GM18507 (cell line): Measurements from ENCODE around the gene CER1.
"Not testable (repeated sequence)": the region's sequence is repeated elsewhere in the genome, so short reads cannot be mapped to it uniquely, and the experiment has no call there.

ENCODE experiments used
- DNase-seq: peaks from one replicate; pipeline ENCODE4 v3.0.0; 2011; ENCODE audit warnings: low read depth; ENCODE audit not compliant: insufficient read length; ENCODE audit errors: extremely low spot score
- FAIRE-seq: peaks from 2 replicates; lab custom pipeline; 2011; peaks lifted over from hg19 to GRCh38; lab: Jason Lieb, UNC

The CER1 gene

DNA sequence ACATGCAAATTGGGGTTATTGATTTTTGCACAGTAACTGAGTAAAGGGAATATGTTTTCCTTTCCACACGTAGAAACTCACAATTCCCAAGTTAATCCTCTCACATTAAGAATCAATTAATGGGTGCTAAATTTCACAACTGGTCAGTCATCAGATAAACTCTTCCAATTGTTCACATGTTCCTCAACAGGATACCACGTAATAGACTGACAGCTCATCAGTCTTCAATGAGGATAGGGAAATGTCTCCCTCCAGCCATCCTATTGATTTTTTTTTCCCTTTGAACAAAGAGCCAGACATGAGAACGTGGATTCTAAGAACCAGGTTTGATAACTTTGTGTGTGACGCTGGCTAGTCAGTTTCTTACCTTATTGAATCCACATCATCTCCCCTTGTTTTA, 768 bp upstream of the CER1 start:
- FAIRE-seq = no peak
- DNase-seq = no peak

DNA sequence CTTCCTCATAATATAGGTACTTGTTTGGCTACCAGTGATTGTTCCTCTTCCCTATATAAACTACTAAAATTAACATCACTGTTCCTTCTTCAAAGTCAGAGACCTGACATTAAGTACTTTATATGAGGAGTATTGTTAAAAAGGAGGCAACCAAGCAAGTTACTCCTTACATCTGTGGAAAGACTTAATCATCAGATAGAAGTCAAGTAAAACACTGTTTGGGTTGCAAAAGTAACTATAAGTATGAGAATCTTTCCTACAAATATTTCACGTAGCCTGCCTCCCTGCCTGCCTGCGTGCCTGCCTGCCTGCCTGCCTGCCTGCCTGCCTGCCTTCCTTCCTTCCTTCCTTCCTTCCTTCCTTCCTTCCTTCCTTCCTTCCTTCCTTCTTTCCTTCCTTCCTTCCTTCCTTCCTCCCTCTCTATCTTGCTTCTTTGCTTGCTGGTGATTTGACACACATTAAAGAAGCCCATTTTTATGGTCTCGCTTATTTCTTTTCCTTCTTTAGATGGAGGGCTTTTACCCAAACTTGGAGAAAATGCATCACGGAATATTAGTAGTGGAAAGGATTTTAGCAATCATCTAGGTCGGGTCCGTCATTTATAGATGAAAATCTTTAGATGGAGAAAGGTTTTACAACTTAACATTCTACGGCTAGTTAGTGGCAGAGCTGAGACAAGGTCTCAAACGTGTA, 3.2 kb downstream of the CER1 start:
- FAIRE-seq = no peak
- DNase-seq = no peak

DNA sequence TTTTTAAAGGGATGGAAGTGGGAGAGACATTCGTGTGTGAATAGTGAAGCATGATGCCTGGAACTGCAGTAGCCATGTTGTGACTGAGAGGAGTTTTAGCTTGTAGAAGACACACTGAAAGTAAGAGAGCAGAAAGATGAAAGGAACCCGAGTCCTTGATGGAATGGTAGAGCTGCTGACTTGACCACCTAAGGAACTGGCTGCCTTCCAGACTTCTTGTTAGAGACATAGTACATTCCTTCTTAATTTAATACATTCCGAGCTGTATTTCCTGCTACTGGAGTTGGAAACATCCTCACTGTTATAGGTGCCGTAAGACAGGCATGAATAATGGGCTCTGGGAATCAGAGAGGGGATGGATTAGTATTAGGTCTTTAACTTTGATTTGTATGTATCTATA, 7.4 kb downstream of the CER1 start:
- DNase-seq (no peak), FAIRE-seq (no peak)

DNA sequence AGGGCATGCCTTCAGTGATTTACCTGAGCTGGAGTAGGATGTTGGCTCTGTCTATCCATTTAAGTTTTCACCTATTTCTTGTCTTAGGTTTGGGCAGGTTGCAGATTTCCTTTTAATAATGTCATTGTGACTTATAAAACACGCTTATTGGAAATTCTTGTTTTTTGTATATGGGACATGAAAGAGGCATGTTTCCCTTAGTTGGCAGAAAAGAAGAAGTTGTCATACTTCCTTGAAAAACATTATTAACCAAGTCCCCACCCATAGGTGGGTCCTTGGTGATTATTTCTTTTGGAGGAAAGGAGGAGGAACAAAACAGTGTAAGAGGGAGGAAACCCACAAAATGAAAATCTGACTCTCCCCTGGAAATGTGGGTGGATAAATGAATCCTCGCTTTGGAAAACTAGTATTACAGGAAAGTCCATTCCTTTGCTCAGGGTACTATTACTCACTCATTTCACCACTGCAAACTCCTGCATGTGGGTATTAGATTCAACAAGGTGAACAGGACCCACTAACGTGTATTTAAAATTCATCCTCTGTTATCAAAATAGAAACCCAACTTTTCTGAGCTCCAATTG, 9.3 kb downstream of the CER1 start:
- no peak for DNase-seq

DNA sequence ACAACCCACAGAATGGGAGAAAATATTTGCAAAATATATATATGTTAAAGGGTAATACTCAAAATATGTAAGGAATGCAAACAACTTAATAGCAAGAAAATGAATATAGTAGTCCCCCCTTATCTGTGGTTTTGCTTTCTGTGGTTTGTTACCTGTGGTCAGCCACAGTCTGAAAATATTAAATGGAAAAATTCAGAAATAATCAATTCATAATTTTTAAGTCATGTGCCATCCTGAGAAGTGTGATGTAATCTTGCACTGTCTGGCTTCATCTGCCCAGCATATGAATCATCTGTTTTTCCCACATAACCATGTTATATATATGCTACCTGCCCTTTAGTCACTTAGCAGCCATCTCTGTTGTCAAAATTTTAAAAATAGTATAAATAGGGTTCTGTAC, 11.7 kb downstream of the CER1 start:
- FAIRE-seq (no peak), DNase-seq (no peak)

More for the DNA sequence above, 9.3 kb downstream of the CER1 start:
- no peak for FAIRE-seq

DNA sequence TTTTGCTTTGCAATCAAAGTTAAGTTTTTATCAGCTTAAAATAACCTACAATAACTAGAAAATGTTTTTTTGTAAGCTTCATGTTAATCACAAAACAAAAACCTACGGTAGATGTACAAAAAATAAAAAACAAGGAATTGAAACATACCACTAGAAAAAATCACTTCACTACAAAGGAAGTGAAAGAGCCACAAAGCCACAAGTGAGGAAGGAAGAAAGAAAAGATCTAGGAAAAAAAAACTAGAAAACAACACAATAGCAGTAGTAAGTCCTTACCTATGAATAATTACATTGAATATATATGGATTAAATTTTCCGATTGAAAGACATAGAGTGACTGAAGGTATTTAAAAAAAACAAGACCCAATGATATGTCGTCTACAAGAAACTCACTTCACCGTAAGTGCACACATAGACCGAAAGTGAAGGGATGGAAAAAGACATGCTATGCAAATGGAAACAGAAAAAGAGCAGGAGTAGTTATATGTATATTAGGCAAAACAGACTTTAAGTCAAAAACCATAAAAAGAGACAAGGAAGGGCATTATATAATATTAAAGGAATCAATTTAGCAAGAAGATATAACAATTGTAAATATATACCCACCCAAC, 15.9 kb downstream of the CER1 start:
- FAIRE-seq (peak; percentile 80), DNase-seq (no peak)

DNA sequence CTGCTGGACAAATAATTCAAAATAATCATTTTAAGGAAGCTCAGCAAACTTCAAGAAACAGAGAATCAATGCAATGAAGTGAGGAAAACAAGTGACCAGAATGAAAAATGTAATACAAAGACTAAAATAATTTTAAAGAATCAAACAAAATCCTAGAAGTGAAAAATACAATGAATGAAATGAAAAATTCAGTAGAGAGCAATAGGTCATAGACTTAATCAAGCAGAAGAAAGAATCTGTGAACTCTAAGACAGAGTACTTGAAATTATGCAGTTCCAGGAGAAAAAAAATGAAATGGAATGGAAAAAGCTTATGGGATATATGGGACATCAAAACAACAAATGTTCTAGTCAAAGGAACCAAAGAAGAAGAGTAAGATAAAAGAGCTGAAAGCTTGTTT, 17.5 kb downstream of the CER1 start:
- no peak for FAIRE-seq

DNA sequence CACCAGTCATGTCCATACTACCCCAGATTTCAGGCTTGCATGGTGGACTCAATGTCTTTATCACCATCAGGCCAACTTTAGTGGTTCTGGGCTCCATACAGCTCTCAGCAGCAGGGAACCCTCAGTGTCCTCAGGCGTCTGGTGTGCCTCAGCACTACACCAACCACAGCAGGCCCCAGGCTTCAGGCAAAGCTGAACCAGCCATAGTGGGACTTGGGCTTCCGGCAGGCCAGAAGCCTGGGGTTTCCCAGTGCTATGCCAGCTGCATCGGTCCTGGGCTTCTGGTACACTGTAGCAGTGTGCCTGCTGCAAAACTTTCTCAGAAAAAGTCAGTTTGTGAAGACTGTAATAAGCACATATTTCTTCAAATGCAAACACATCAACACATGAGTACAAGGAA, 18.3 kb downstream of the CER1 start:
- FAIRE-seq (no peak), DNase-seq (no peak)

More for the DNA sequence above, 17.5 kb downstream of the CER1 start:
- no peak for DNase-seq

DNA sequence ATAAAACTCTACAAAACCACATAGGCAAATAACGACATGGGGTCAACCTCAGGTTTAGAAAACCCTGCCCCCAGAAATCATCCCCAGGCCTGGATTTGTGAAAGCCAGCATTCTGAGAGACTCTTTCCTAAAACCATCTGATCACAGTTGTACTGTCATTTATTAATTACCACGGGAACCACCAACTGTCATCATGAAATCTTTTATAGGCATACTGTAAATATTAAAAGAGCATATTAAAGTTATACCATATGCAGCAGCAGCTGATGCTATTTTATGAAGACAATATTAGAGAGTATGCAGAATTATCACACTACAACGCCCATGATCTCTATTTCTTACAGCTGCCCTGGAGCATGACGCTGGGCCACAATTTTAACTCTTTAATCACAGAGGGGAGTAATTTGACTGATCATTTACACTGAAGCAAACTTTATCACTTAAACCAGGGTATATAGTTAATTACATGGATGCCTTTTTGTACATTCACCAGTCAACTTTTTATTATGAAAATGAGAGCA, 20.3 kb downstream of the CER1 start:
- DNase-seq (no peak), FAIRE-seq (no peak)

DNA sequence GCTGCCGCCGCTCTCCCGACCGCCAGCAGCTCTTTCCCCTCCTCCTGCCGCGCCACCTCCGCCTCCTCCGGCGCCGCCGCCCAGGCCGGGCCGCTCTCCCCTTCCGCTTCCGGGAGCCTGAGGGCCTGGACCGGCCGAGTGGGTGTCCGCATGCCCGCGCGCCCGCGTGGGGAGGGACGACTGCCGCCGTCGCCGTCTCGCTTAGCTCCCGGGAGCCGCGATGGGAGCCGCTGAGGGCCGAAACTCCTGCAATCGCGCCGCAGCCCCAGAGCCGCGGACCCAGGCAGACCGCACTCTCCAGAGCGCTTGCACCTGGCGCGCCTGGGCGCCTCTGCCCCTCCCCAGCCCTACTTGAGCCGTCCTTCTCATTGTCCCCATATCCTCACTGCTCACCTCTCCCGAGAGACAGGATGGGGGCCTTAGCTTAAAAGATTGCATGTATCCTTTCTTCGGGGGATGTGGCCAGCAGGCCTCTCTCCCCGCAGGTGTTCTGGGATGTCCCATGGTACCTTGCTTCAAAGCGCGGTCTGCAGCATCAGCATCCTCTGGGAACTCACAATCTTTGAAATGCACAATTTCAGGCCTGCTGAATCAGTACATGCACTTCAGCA, 29.2 kb downstream of the CER1 start, which contains the start of gene ZDHHC21:
ZDHHC21 (minus strand) TSS at position 182 of the 611 bp plus-strand sequence. CDS start 19,092 bp downstream, outside the sequence.
- DNase-seq (peak; percentile 58), FAIRE-seq (peak; percentile 82)

DNA sequence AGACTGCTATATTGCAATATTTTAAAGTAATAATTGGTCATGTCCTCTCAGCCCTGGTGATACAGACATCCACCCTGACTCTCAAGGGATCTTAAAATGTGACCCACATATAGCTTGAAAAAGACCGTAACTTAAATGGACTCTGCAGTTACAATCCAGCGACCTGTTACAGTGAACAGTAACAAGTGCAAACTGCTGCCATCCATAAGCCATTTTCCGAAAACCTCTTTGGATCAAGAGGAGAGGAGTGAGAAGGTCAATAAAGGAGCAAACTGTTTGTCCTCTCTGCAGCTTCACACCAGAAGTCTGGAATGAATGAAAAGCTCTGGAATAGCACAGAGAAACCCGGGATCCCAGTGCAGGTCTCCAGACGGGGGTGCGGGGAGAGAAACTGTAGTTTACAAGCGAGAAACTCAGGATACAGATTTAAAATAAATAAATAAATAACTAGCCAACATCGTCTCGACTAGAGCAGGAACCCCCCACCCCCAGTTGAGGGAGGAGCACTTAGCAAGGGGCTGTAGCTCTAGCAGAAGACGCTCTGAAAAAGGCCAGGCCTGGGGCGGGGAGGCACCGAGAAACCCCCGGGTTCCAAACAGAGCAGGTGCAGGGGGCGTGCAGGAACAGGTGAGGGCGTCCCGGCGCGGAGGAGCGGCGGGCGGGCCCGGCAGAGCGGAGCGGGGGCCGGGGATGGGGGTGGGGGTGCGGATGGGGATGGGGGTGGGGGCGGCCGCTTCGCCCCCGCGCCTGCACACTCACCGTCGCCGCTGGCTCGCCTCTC, 29.9 kb downstream of the CER1 start:
- FAIRE-seq = peak; percentile 80
- no peak for DNase-seq

DNA sequence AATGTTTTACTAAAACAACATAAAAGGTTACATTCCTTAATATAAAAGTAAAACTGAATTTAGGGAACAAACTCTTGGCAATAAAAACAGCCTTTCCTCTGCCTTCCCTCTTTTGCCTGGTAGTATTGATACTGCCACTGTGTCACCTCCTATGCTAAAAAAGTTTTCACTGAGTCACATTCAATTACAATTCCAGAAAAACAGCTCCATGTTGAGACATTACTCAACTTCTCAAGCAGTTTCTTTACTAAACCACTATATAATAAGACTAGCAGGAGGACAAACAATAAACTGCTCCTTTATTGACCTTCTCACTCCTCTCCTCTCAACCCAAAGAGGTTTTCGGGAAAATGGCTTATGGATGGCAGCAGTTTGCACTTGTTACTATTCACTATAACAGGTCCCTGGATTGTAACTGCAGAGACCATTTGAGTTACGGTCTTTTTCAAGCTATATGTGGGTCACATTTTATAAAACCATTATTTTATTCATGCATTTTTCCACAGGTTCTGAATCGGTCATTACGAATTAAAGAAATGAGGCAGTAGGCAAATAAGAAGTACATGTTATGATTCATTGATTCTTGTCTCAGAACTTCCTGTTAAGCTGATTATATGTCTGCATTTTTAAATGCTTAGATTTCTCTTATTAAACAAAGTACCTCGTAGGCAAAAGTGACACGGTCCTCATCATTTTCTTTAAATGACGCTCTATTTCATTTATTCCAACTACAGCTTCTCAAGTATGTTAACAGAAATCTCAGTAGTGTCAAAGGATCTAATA, 31.4 kb downstream of the CER1 start:
- DNase-seq (no peak), FAIRE-seq (peak; percentile 70)

DNA sequence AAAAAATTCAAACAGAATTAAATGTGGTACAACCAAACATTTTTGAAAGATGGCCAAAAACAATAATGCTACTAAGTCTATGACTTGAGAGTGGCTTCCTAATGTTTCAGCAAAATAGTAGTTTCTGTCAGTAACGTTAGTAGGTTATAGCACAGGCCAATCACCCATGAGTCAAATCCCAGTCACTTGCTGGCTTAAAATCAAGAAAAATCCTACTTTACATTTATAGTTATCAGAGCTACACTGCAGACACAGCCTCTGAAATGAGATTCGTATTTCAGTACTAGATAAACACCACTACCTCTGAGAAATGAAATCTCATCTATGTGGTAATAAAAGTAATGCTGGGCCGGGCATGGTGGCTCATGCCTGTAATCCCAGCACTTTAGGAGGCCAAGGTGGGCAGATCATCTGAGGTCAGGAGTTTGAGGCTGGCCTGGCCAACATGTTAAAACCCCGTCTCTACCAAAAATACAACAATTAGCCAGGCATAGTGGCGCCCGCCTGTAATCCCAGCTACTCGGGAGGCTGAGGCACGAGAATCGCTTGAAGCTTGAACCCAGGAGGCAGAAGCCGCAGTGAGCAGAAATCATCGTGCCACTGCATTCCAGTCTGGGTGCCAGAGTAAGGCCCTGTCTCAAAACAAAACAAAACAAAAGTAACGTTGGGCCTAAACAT, 35.4 kb downstream of the CER1 start:
- DNase-seq (no peak), FAIRE-seq (no peak)

DNA sequence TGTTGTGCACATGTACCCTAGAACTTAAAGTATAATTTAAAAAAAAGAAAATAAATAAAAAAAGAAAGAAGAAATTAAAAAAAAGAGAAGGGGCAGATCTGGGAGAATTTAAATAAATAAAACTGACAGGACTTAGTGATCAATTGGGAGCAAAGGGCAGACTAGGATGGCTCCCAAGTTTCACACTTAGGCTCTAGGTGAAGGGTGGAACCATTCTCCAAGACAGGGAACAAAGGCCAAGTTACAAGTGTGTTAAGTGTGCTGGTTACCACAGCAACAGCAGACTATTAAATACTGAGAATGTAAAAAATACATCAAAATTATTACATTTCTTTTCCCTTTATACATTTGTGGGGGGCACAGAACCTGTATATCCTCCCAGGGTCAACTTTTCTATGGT, 36.4 kb downstream of the CER1 start:
- FAIRE-seq = no peak
- DNase-seq = no peak

DNA sequence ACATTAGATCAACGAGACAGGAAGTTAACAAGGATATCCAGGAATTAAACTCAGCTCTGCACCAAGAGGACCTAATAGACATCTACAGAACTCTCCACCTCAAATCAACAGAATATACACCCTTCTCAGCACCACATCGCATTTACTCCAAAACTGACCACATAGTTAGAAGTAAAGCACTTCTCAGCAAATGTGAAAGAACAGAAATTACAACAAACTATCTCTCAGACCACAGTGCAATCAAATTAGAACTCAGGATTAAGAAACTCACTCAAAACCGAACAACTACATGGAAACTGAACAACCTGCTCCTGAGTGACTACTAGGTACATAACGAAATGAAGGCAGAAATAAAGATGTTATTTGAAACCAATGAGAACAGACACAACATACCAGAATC, 39.9 kb downstream of the CER1 start:
- not testable (repeated sequence) for FAIRE-seq

DNA sequence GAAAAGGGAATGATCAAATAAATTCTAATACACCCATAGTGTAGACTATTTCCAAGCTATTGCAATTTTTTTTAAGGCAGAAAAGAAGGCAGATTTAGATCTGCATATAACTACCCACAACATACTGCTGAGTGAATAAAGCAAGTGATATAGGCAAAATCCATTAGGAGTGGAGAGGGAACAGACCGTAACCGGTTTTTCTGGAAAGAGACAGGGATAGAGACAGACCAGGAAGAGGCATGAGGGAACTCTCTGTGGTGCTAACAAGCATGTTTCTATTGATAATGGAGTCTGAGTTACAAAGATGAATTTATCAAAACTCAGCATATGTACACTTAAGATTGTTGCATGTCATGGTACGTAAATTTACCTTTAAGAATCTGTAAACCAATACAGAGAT, 43.8 kb downstream of the CER1 start:
- FAIRE-seq = no peak
- DNase-seq = no peak

More for the DNA sequence above, 39.9 kb downstream of the CER1 start:
- not testable (repeated sequence) for DNase-seq

DNA sequence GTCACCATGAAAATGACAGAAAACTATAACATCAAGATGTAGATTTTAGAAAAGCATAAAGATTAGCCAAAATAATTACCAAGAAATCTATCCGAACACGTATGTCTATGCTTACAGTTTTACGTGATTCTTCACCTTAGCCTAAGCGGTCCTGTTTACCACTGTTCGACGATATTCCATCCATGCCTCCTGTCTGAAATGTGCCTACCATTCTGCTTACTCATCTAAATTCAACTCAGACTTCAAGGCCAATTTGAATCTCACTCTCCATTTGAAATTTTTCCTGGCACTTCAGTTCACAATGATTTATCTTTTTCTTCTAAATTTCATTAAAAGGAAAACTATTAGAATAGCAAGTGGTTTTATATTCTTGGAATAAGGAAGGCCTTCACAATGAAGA, 44.7 kb downstream of the CER1 start:
- FAIRE-seq (no peak), DNase-seq (no peak)

DNA sequence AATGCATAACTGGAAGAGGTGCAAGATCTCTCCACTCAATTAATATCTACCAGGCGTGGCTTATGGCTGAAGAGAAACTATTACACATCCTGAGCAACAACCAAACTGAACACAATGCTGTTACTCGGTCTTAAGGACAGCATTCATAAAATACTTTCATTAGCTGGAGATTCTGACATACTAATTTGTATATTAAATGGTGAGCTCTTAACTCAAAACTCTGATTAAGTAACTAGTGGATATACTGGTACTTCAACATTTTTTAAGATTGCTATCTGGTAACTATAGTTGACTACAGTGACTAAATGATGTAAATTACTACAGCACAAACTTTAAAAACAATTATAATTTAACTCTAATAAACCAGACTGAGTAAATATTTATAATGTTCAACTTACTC, 45.1 kb downstream of the CER1 start:
- FAIRE-seq = no peak
- DNase-seq = no peak
